Astrocyte (in vitro differentiated cells and primary cell): ENCODE data around the gene HSD17B4. TPM values are rescaled to one million over a fixed set of nuclear protein-coding genes. Genes with fewer than 3 reads are reported as not detected.
"Not testable (repeated sequence)": the region's sequence is repeated elsewhere in the genome, so short reads cannot be mapped to it uniquely, and the experiment has no call there.

Experiments used
- DNase-seq: peaks from one replicate; pipeline ENCODE4 v3.0.0-alpha.2; 2010; ENCODE audit warnings: low read depth
- FAIRE-seq: peaks from 2 replicates; lab custom pipeline; 2011; peaks lifted over from hg19 to GRCh38; lab: Jason Lieb, UNC
- H2AFZ ChIP-seq: 2 replicates; pipeline ENCODE4 v1.6.0; 2012; ENCODE audit warnings: low read depth, low read length, inconsistent platforms
- H3K27ac ChIP-seq: 2 replicates; pipeline ENCODE4 v1.5.1; 2011; ENCODE audit warnings: low read depth, low read length, inconsistent platforms
- H3K27me3 ChIP-seq: 2 replicates; pipeline ENCODE4 v1.6.0; 2011; ENCODE audit warnings: low read length, inconsistent platforms; ENCODE audit not compliant: insufficient read depth
- H3K36me3 ChIP-seq: 2 replicates; pipeline ENCODE4 v1.5.1; 2011; ENCODE audit warnings: low read length, inconsistent platforms; ENCODE audit not compliant: insufficient read depth
- H3K4me1 ChIP-seq: 2 replicates; pipeline ENCODE4 v1.5.1; 2011; ENCODE audit warnings: low read length, inconsistent platforms; ENCODE audit not compliant: insufficient read depth
- H3K4me2 ChIP-seq: 2 replicates; pipeline ENCODE4 v1.6.0; 2012; ENCODE audit warnings: low read length, inconsistent platforms
- H3K4me3 ChIP-seq: 2 replicates; pipeline ENCODE4 v1.5.1; 2011; ENCODE audit warnings: low read depth, mild to moderate bottlenecking, low read length, inconsistent platforms; ENCODE audit not compliant: insufficient read depth
- H3K79me2 ChIP-seq: 2 replicates; pipeline ENCODE4 v1.6.0; 2012; ENCODE audit warnings: mild to moderate bottlenecking, low read length, inconsistent platforms; ENCODE audit not compliant: insufficient read depth
- H3K9ac ChIP-seq: 2 replicates; pipeline ENCODE4 v1.6.0; 2012; ENCODE audit warnings: mild to moderate bottlenecking, low read length, inconsistent platforms
- H3K9me3 ChIP-seq: 2 replicates; pipeline ENCODE4 v1.5.1; 2012; ENCODE audit warnings: low read depth, mild to moderate bottlenecking, low read length, inconsistent platforms; ENCODE audit not compliant: insufficient read depth
- H4K20me1 ChIP-seq: 2 replicates; pipeline ENCODE4 v1.6.0; 2012; ENCODE audit warnings: low read length, inconsistent platforms; ENCODE audit not compliant: insufficient read depth
- H3K27ac Mint-ChIP-seq: one replicate; pipeline ENCODE4 v1.8.0; 2021; ENCODE audit warnings: mild to moderate bottlenecking, mixed read lengths; ENCODE audit not compliant: unreplicated experiment
- H3K27me3 Mint-ChIP-seq: one replicate; pipeline ENCODE4 v1.8.0; 2021; ENCODE audit warnings: low read depth, mixed read lengths; ENCODE audit not compliant: unreplicated experiment
- H3K36me3 Mint-ChIP-seq: one replicate; pipeline ENCODE4 v1.8.0; 2021; ENCODE audit warnings: low read depth, mixed read lengths; ENCODE audit not compliant: unreplicated experiment
- H3K4me1 Mint-ChIP-seq: one replicate; pipeline ENCODE4 v1.8.0; 2021; ENCODE audit warnings: low read depth, mixed read lengths; ENCODE audit not compliant: unreplicated experiment
- H3K4me3 Mint-ChIP-seq: one replicate; pipeline ENCODE4 v1.8.0; 2021; ENCODE audit warnings: mild to moderate bottlenecking, moderate library complexity, mixed read lengths; ENCODE audit not compliant: unreplicated experiment
- H3K9me3 Mint-ChIP-seq: one replicate; pipeline ENCODE4 v1.8.0; 2021; ENCODE audit warnings: mild to moderate bottlenecking, mixed read lengths; ENCODE audit not compliant: unreplicated experiment
- CTCF ChIP-seq: IDR thresholded peaks from 2 replicates; pipeline ENCODE4 v1.5.1; 2011; ENCODE audit warnings: low read depth, mild to moderate bottlenecking, inconsistent platforms, low read length, moderate library complexity; ENCODE audit not compliant: insufficient read depth
- EZH2 ChIP-seq: IDR thresholded peaks from 2 replicates; pipeline ENCODE4 v1.6.1; 2012; ENCODE audit warnings: mild to moderate bottlenecking, low read length, inconsistent platforms; ENCODE audit not compliant: insufficient read depth
- total RNA-seq: library from RNA; stranded (reverse); gene quantifications from 2 replicates; pipeline ENCODE4 v1.2.1, GENCODE V29; 2021

HSD17B4 gene
- total RNA-seq, 1 donor from 2014 or later, result 108 TPM

GRCh38 chr5:119484884-119485283, 32.6 kb downstream of the HSD17B4 start:
- H3K4me3 ChIP-seq, result no peak overlapping the region
- Mint-ChIP-seq H3K4me3 (no peak overlapping the region), H3K27me3 (no peaks in the 10 kb centered on the region), H3K36me3 (peaks cover 1% of the 10 kb centered on the region), H3K4me1 (peaks cover 6% of the 10 kb centered on the region), H3K9me3 (peaks cover 2% of the 10 kb centered on the region), H3K27ac (no peak overlapping the region)
- no peak overlapping the region for H3K9ac ChIP-seq
- H3K4me2 ChIP-seq, result no peak overlapping the region
- H2AFZ ChIP-seq, result no peak overlapping the region
- no peaks in the 10 kb centered on the region for H3K36me3 ChIP-seq
- H3K9me3 ChIP-seq, result no peaks in the 10 kb centered on the region
- DNase-seq, result no peak
- H3K27ac ChIP-seq, result no peak overlapping the region
- FAIRE-seq, result no peak
- no peaks in the 10 kb centered on the region for H3K79me2 ChIP-seq
- H3K4me1 ChIP-seq, result no peaks in the 10 kb centered on the region
- no peaks in the 10 kb centered on the region for H4K20me1 ChIP-seq
- H3K27me3 ChIP-seq, result no peaks in the 10 kb centered on the region
- no peak for TF ChIP-seq CTCF

- Histone ChIP-seq H4K20me1 (no peaks in the 10 kb centered on the region), H3K27me3 (no peaks in the 10 kb centered on the region), H3K4me1 (no peaks in the 10 kb centered on the region), H3K9me3 (peaks cover 2% of the 10 kb centered on the region), H3K79me2 (no peaks in the 10 kb centered on the region), H3K27ac (no peak overlapping the region), H2AFZ (no peak overlapping the region), H3K4me2 (no peak overlapping the region), H3K9ac (no peak overlapping the region), H3K4me3 (no peak overlapping the region), H3K36me3 (peaks cover 5% of the 10 kb centered on the region)
- Mint-ChIP-seq H3K27me3 (no peaks in the 10 kb centered on the region), H3K27ac (no peak overlapping the region), H3K36me3 (peaks cover 17% of the 10 kb centered on the region), H3K4me3 (no peak overlapping the region), H3K4me1 (no peaks in the 10 kb centered on the region), H3K9me3 (peaks cover 17% of the 10 kb centered on the region)
- TF ChIP-seq CTCF (no peak), EZH2 (no peak)
- FAIRE-seq (no peak), DNase-seq (no peak)
Observed at GRCh38 chr5:119501671-119502179, 49.4 kb downstream of the HSD17B4 start.

- DNase-seq, H3K27me3 ChIP-seq, H3K4me2 ChIP-seq, H3K9me3 ChIP-seq, FAIRE-seq, H3K4me3 ChIP-seq, H3K27me3 Mint-ChIP-seq, H3K4me3 Mint-ChIP-seq, H2AFZ ChIP-seq, H3K79me2 ChIP-seq, H3K27ac Mint-ChIP-seq, H3K27ac ChIP-seq, H3K9ac ChIP-seq, H3K4me1 ChIP-seq, H4K20me1 ChIP-seq, H3K4me1 Mint-ChIP-seq, H3K36me3 ChIP-seq: not testable (repeated sequence)
- Mint-ChIP-seq H3K36me3 (peaks cover 19% of the 10 kb centered on the region), H3K9me3 (peaks cover 17% of the 10 kb centered on the region)
Observed at GRCh38 chr5:119503939-119504338, 51.6 kb downstream of the HSD17B4 start.
